ENCODE data around the gene VPS9D1.
"Not testable (repeated sequence)": the region's sequence is repeated elsewhere in the genome, so short reads cannot be mapped to it uniquely, and the experiment has no call there.

DNA sequence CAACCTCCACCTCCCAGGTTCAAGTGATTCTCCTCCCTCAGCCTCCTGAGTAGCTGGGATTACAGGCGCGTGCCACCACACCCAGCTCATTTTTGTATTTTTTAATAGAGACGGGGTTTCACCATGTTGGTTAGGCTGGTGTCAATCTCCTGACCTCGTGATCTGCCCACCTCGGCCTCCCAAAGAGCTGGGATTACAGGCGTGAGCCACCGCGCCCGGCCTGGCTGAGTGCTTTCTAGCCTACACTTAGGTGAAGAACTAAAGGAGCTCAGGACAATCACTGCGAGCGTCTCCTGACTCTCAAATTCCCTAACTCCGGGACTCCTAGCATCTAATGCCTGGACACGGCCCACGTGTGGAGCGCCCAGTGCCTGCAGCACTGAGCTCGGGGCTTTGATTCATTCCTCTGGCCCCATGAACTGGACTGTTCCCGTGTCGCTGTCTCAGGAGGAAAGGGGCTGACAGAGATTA is 21.0 kb downstream of the VPS9D1 start:
- TF ChIP-seq POLR2AphosphoS5 (IDR thresholded peaks at IDR 0.05; ENCODE audit: low read depth, low read length); SIN3A (IDR thresholded peaks at IDR 0.05; ENCODE audit: borderline replicate concordance, insufficient read depth, low read depth, low read length); TCF7L2 (IDR thresholded peaks at IDR 0.05; ENCODE audit: low read depth, low read length): not testable (repeated sequence)
- TF ChIP-seq, protein P1, sequence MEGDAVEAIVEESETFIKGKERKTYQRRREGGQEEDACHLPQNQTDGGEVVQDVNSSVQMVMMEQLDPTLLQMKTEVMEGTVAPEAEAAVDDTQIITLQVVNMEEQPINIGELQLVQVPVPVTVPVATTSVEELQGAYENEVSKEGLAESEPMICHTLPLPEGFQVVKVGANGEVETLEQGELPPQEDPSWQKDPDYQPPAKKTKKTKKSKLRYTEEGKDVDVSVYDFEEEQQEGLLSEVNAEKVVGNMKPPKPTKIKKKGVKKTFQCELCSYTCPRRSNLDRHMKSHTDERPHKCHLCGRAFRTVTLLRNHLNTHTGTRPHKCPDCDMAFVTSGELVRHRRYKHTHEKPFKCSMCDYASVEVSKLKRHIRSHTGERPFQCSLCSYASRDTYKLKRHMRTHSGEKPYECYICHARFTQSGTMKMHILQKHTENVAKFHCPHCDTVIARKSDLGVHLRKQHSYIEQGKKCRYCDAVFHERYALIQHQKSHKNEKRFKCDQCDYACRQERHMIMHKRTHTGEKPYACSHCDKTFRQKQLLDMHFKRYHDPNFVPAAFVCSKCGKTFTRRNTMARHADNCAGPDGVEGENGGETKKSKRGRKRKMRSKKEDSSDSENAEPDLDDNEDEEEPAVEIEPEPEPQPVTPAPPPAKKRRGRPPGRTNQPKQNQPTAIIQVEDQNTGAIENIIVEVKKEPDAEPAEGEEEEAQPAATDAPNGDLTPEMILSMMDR (IDR thresholded peaks at IDR 0.05) = not testable (repeated sequence)
